Stimulated activated naive CD4-positive, alpha-beta T cell treated with Interleukin-2 at 50 U/mL for 16 hours (primary cell): ENCODE data around the gene COMTD1.
"Not testable (repeated sequence)": the region's sequence is repeated elsewhere in the genome, so short reads cannot be mapped to it uniquely, and the experiment has no call there.

Experiments
- DNase-seq: peaks from one replicate; lab custom pipeline; 2025; lab: John Stamatoyannopoulos, UW

COMTD1 gene

GRCh38 chr10:75195035-75195763, 40.6 kb downstream of the COMTD1 start:
- no peak for DNase-seq

GRCh38 chr10:75194625-75195024, 41.1 kb downstream of the COMTD1 start:
- DNase-seq = not testable (repeated sequence)

- DNase-seq = no peak
Observed at GRCh38 chr10:75191821-75192568, 43.8 kb downstream of the COMTD1 start.

GRCh38 chr10:75189266-75190096, 46.3 kb downstream of the COMTD1 start:
- DNase-seq = no peak

- DNase-seq = not testable (repeated sequence)
Observed at GRCh38 chr10:75188522-75188921, 47.2 kb downstream of the COMTD1 start.

- DNase-seq = peak; percentile 28
Observed at GRCh38 chr10:75187961-75188426, 47.8 kb downstream of the COMTD1 start.

GRCh38 chr10:75186310-75186709, 49.4 kb downstream of the COMTD1 start:
- DNase-seq = no peak
